ENCODE measurements around the gene SLC39A5. TPM values are rescaled to one million over a fixed set of nuclear protein-coding genes. Genes with fewer than 3 reads are reported as not detected.

The SLC39A5 gene, protein sequence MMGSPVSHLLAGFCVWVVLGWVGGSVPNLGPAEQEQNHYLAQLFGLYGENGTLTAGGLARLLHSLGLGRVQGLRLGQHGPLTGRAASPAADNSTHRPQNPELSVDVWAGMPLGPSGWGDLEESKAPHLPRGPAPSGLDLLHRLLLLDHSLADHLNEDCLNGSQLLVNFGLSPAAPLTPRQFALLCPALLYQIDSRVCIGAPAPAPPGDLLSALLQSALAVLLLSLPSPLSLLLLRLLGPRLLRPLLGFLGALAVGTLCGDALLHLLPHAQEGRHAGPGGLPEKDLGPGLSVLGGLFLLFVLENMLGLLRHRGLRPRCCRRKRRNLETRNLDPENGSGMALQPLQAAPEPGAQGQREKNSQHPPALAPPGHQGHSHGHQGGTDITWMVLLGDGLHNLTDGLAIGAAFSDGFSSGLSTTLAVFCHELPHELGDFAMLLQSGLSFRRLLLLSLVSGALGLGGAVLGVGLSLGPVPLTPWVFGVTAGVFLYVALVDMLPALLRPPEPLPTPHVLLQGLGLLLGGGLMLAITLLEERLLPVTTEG
- not detected in 2 replicates for total RNA-seq

DNA sequence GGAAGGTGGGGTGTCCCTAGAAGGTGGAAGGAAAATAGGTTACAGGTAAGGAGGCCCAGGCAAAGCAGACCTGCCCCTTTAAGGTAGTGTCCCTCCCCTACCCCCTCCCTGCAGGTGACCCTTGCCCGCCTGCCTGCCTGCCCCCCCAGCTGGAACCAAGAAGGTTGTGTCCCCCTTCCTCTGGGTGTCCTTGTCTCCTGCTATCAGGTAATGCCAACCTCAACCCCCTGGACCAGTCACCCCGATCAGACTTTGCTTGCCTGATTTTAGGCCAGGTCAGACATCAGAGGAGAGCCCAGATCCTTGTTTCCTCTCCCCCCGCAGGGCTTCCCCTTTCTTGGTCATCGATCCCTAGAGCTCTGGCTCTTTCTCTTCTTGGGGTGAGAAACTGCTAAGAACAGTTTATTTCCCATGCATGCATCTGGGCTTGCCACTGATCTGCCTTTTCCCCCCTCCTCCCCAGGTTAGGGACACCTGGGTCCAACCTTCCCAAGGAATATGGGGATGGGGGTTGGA lies at the start of gene SLC39A5:
Gene SLC39A5, plus strand, starts transcription at position 136 of the 516 bp plus-strand sequence. CDS start 1,224 bp downstream, outside the sequence.
- no peak for DNase-seq

DNA sequence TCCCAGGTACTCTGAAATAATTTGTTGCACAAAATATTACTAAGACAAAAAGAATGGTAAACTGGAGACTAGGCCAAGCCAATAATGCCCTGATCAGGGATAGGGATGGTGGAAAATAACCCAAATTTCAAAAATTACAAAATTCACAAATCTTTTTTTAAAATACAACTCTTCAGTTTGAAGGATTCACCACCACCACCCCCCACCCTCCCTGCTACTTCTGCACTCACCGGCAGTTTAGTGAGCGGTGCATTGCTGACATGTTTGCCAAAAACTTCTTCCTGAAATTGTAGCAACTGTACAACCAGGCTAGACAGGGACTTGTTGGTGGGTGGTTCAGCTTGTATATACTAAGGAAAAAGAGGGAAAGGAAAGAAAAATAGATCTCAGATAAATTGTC lies 42.9 kb upstream of the SLC39A5 start:
- DNase-seq, result no peak

DNA sequence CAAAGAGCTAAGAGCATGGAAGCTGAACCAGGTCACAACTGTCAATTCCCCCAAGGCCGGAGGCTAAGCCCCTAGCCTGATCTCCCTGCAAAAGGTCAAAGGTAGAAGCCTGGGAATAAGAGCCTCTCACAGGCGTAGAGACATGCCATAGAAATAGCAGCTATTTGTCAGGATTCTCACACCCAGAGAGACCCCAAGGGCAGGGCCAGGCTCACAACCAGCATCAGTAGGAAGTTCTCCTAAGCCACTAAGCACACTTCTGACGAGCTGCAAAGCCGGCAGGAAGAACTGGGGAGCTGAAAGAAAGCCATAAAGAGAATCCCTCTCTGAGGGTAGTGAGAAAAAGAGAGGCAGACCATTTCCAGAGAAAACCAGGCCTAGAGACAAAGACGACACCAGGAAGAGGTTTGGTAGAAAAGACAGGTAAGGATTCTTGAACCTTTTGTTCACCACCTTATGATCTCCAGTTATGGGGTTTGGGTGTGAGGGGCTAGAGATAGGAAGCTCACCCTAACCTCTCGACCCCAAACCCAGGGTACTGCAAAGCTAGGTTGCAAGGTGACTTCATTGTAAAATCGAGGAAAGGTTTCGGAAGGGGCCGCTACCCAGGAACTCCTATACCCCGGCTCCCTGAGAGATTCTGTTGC lies 41.6 kb upstream of the SLC39A5 start:
- DNase-seq, result peak; percentile 25

DNA sequence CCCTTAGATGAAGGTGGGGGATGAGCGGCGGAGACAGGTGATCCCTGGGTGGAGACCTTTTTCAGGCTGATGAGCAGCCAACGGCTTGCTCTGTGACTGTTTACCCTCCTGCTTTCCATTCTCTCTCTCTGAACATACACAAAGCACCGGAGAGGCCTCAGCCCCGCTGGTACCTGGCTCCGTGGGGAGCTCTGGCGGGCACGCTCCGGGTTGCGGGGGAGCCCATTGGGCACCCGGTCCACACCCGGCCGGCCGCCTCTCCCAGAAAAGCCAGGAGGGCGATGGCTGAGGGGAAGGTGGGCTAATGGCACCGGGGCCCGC lies 41.1 kb upstream of the SLC39A5 start:
- DNase-seq, result no peak

DNA sequence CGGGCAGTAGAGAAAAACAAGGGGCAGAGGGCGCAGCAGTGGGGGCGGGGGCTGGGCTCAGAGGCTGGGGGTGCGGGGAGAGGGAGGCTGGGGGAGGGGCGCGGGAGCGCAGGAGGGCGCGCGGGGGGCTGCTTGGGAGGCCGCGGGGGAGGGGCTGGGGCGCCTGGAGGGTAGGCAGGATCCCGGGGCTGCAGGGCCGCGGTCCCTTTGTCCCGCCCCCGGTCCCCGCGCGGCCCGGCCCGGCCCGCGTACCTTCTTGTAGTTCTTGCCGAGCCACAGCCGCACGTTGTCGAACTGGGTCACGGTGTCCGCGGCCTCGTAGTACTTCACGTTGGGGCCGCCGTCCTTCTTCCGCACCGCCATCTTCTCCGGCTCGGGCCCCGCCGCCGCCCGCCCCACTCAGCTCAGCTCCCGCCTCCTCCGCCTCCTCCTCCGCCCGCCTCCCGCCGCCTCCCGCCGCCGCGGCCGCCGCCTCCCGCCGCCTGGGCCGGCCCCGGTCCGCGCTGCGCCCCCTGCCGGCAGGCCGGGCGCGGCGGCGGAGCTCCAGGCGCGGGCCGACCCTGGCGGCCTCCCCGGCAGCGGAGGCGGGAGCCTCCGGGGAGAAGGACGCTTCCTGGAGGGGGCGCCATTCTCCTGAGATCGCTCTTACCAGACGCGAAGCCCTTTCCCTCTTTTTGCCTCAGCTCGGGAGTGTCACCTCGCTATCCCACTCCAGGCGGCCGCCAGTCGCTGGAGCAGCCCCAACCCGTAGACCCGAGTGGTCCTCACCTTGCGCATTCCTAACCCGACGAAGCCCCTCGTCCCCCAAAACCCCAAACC lies 40.5 kb upstream of the SLC39A5 start, which contains the start of gene SMARCC2:
Gene SMARCC2, minus strand, starts transcription at position 385 of the 819 bp plus-strand sequence. Its CDS starts 22 bp downstream, at position 363.
- DNase-seq, result peak; percentile 90

DNA sequence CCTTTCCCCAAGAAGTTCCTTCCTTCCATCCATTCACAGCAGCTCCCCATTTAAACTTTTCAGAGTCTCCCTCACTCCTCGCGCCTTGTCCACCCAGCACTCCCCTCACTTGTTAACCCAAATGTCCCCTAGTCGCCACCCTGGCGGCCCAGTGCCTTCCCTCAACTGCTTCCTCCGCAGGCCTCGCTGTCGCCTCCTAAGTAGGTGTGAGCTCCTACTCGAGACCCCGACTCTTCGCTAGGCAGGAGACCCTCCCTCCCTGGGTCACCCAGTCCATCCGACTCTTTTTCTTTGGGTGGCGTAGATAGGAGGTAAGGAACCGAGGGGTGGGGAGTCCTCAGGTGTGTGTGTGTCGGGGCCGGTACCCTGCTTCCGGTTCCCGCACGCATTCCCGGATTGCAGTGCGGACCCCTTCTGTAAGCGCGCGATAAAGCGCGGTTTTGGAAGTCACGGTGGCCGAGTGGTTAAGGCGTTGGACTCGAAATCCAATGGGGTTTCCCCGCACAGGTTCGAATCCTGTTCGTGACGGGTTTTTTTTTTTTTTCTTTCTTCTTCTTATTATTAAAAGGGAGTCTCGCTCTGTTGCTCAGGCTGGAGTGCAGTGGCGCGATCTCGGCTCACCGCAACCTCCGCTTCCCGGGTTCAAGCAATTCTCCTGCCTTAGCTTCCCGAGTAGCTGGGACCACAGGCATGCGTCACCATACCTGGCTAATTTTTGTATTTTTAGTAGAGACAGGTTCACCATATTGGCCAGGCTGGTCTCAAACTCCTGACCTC lies 39.7 kb upstream of the SLC39A5 start:
- peak; percentile 89 for DNase-seq

DNA sequence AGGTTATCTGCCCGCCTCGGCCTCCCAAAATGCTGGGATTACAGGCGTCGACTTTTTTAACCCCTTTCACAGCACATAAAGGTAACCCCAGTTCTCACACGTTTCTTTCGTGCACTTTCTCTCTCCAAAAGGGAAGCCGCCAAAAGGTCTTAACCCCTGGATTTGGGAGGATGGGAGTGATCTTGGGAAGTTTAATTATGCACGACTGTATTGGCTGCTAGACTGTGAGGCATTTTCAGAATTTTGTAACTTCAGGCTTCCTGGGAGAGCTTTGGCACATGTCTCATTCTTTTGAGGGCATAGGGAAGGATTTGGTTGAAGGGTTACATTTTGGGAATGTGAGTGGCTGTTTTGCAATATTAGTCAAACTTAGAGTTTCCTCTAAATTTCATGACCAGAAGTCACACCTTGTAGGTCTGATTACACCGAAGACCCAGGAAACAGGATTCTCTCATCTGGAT lies 39.1 kb upstream of the SLC39A5 start:
- no peak for DNase-seq

DNA sequence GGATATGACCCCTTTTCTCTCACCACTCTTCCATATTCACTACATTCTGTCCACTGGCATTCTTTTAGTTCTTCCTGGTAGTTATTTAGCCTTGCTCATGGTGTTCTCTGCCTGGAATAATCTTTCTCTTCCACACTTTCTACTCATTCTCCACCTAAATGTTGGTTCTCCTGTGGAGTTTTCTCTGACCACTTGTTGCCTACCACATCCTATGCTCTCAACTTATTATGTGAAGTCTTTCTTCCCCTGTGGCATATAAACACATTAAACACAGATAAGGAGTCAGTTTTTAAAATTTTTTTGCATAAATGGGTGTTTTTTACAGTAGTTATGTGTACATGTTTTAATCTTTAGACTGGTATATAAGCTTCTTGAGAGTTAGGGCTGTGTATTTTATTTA lies 37.3 kb upstream of the SLC39A5 start:
- DNase-seq, result no peak

DNA sequence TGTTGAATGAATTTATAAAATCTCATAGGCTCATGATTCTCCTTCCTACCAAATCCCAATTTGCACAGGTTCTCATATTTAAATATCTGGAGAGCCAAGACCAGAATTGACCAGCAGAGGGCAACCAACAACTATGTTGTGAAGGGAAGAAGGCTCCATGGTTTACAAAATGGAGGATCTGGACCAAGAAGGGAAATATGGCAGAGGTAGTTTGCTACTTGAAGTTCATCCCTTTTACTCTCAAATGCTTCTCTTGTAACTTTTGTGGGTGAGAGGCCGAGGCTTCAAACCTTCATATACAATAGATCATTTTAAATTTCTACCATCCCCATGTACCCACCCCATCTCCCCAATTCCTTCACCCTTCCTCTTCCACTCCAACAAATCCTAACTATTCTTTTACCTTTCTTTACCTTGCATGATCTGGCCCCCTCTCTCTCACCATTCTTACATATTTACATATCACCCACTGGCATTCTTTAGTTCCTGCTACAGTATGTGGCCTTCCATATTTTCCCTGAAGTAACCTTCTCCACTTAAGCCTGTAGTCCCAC lies 36.7 kb upstream of the SLC39A5 start:
- DNase-seq, result peak; percentile 94

DNA sequence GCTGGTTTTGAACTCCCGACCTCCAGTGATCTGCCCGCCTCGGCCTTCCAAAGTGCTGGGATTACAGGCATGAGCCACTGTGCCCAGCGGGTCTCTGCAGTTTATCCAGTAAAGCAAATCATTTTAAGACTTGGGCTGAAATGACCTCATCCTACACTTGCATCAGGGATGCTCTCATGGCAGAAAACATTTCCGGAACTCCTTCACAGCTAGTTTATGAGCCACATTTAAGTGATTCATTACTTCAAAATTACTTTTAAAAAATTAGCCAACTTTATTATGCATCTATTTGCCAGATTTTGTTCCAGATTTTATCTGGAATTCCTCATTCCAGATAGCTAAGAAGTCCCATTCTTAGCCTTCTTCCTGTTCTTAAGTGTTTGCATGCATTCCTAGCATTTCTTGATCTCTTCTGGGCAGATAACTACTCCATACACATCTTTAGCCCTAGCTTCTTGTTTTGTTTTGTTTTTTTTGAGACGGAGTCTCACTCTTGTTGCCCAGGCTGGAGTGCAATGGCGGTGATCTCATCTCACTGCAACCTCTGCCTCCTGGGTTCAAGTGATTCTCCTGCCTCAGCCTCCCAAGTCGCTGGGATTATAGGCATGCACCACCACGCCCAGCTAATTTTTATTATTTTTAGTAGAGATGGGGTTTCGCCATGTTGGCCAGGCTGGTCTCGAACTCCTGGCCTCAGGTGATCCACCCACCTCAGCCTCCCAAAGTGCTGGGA lies 32.9 kb upstream of the SLC39A5 start:
- peak; percentile 94 for DNase-seq

DNA sequence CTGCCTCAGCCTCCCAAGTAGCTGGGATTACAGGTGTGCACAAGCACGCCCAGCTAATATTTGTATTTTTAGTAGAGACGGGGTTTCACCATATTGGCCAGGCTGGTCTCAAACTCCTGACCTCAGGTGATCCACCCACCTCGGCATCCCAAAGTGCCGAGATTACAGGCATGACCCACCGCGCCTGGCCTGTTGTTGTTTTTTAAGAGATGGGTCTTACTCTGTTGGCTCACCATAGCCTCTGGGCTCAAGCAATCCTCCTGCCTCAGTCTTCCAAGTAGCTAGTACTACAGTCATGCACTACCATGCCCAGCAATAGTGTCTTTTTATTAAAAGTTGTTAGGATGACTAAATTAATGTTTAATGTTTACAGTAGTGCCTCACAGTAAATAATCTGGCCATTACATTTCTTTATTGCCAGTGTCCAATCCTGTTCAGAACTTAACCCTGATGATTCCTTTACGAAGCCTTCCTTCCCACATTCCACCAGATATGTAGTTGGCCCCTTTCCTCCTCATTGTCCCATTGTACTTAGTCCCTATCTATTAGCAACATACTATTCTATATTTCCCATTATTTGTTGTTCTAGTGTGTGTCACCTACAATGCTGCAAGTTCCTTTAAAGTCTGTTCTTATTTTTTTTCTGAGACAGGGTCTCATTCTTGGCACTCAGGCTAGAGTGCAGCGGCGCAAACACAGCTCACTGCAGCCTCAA lies 31.8 kb upstream of the SLC39A5 start:
- peak; percentile 86 for DNase-seq

DNA sequence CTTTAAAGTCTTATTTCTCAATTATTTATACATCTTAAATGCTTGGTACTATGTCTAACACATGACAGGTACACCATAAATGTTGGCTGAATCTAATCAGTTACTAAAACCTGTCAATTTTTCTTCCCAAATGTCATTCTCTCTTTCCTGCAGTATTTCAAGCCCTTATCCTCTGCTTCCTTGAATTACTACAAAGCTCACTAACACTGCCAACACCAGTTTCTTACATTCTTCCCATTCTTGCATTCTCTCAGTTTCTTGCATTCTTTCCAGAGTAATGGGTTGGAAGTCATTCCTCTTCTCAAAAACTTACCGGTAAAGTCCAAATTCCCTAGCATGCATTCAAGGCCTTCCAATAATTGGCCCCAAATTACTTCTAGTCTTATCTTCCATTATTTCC lies 31.0 kb upstream of the SLC39A5 start:
- DNase-seq, result peak; percentile 21

DNA sequence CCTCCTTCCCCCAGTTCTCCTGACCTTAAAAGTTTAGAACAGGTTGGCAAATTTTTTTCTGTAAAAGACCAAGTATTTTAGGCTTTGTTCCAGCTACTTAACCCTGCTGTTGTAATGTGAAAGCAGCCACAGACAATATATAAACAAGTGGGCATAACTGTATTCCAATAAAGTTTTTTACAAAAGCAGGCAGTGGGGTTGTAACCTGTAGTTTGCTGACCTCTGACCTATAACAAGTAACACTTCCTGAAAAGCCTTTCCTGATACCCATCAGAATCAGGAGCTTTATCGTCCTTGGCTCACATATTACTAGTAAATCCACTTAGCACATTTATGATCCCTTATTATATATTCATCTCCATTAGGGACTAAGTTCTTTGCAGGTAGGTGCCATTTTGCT lies 27.5 kb upstream of the SLC39A5 start:
- DNase-seq, result peak; percentile 20

DNA sequence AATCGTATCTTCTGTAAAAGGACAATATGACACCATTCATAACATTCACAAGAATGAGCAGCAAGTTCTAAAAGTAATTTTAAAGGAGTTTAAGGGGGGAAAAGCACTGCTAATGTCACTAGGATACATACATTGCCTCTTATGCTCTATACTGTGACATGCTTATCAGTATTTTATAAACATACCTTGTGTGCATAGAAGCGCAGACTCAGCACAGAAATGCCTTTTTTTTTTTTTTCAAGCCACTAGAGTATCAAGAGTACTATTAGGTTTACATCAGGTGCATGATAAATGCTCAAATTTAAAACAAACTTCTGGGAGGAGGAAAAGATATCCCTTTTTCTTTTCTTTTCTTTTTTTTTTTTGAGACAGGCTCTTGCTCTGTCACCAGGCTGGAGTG lies 27.0 kb upstream of the SLC39A5 start:
- no peak for DNase-seq

DNA sequence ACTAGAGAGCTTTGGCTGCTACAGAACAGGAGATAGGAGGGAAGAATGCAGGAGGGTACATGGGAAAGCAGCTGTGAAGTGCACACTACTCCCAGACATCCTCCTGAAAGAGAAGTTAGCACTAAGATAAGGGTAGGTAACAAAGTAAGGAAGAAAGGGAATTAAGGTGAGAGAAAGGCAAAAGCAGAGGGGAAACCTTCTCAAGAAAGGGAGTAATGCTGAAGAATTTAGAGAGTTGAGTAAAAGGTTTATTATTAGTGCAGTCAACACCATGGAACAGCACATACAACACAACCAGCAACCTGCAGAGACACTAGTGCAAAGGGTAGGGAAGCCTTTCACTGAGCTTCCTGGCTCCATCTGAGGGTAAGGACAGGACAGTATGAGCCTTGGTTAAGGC lies 25.6 kb upstream of the SLC39A5 start:
- no peak for DNase-seq

DNA sequence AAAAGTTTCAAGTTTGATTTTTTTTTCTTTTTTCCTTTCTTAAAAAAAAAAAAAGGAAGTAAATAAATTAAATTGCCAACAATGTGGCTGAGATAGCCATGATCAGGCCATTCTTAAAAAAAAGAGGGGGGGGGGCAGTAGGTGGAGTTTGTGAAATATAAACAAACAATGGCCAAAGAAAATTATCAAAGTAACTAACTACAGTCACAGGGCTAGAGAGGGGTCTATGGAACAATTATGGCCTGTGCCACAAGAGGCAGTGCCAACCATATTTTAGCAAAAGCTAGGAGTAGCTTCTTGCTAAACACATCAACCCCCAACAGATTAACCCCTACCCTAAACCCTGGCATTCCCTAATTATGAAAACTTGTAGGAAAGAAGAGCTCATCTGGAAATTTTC lies 24.4 kb upstream of the SLC39A5 start:
- peak; percentile 39 for DNase-seq

DNA sequence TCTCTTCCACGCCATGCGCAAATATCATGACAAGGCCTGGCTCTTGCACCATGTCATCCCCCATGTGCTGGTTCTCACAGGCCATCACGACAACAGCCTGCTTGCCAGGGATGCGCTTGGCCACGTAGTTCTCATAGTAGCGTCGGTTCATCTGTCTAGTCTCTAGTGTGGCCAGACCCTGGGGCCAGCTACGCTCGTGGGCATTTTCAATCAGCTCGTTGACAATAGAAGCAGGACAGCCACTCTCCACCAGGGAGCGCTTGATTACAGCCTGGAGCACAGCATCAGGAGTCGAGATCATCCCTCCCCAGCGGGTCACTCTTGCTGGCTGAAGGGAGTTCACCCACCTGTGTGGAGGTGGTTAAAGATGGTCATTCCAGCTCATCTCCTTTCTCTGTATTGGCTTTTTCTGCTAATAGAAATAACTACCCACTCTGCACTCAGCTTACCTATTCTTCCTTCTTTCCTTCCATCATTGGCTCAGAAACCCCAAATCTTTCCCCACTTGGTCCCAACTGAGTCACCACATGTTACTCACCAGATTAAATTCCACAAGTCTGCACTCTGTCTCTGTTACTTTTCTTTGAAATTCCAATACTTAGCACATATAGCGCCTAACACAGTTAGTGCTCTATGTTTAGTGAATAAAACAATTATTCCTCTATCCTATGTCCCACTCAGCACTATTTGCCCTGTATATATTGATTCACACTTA lies 23.2 kb upstream of the SLC39A5 start:
- peak; percentile 79 for DNase-seq

DNA sequence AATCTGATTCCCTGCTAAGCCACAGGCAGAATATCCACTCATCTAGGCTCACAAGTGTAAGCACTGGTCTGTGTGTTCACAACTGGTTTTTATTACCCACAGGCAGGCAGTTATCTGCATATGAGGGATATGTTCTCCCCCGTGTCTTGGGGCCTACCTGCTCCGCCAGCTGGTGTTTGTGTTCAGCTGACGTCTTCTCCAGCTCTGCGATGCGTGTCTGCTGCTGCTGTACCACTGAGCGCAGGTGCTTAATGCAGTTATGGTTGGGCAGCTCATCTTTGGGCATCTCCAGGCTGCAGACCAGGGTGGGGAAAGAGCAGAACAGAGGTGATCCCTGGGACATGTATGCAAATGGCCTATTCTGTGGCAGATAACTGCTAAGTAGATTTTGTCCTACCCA lies 21.8 kb upstream of the SLC39A5 start:
- no peak for DNase-seq

DNA sequence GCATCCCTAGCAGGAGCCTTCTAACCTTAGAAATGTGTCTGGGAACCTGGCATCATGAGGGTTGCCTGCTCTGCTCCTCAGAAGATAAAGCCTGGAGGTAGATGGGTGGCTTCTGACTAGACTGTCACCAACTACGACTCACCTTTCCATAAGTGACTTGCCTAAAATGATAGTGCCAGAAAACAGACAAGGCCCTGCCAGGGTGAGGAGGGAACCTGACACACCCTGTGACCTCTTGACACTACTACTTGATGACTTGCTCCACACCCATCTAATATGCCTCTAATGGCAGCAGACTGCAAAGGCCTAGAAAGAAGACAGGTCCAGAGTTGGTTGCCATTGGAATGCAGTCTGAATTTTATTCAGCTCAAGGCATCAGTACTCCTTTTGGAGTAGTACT lies 17.5 kb upstream of the SLC39A5 start:
- no peak for DNase-seq

Data from dermis blood vessel endothelial cell (primary cell).